ENCODE measurements around the gene YIPF3. TPM values are rescaled to one million over a fixed set of nuclear protein-coding genes. Genes with fewer than 3 reads are reported as not detected.
"Not testable (repeated sequence)": the region's sequence is repeated elsewhere in the genome, so short reads cannot be mapped to it uniquely, and the experiment has no call there.

The YIPF3 gene
- total RNA-seq, 6 experiments from 2014 or later = 58.9 to 70.0 (median 62.7) TPM

DNA sequence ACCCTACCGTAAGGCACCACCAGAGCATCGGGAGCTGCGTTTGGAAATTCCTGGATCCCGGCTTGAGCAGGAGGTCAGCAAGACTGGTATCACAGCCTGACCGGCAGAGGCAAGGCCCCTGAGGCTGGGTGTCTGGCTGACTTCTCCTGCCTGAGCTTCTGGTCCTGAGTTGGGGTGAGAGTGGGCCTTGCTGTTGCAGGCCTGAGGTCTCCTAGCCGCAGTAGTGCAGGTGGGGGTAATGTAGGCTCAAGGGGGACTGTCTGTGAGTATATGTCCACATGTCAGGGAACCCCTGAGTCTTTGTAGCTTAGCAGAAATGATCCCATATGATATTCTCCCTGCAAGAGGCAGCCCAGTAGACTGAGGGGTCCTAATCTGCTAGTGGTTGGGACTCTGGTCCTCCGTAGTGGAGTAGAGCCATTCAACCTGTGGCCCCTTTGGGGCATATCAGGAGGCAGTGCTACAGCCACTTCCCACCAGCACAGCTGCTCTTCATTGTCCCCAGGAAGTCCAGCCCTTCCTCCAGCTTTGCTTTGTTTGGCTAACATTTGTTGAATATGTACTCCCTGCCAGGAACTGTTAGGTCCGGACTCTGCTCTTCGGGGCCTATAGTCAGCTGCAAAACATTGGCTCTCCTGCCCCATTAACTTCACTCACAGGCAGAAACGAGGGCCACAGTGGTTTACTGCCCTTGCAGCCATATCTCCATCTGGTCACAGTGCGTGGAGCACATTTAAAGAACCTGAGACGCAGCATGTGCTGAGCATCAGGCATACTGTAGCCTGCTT lies 17.5 kb downstream of the YIPF3 start:
- intact Hi-C loops (cut with DNase I) = no loop called here
- no peaks in the 10 kb centered on the region for H3K27me3 ChIP-seq
- ATAC-seq (peak; percentile 74 to 93 (median 84)), DNase-seq (peak in 2 of 3 donors; percentile 55 to 78)
- TF ChIP-seq, protein P1, sequence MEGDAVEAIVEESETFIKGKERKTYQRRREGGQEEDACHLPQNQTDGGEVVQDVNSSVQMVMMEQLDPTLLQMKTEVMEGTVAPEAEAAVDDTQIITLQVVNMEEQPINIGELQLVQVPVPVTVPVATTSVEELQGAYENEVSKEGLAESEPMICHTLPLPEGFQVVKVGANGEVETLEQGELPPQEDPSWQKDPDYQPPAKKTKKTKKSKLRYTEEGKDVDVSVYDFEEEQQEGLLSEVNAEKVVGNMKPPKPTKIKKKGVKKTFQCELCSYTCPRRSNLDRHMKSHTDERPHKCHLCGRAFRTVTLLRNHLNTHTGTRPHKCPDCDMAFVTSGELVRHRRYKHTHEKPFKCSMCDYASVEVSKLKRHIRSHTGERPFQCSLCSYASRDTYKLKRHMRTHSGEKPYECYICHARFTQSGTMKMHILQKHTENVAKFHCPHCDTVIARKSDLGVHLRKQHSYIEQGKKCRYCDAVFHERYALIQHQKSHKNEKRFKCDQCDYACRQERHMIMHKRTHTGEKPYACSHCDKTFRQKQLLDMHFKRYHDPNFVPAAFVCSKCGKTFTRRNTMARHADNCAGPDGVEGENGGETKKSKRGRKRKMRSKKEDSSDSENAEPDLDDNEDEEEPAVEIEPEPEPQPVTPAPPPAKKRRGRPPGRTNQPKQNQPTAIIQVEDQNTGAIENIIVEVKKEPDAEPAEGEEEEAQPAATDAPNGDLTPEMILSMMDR (IDR thresholded peaks at IDR 0.05) = no peak
- no peak for TF ChIP-seq POLR2A (IDR thresholded peaks at IDR 0.05)
- H3K27ac ChIP-seq = peak overlapping the region in 2 of 3 donors; percentile 30 to 47
- peaks cover 0 to 14% (median 7%) of the 10 kb centered on the region in 4 donors for H3K4me1 ChIP-seq
- H3K9me3 ChIP-seq = no peaks in the 10 kb centered on the region
- peaks cover 0 to 47% (median 9%) of the 10 kb centered on the region in 4 donors for H3K36me3 ChIP-seq
- 50% methylated on average over 8 of the region's 12 CpGs for WGBS (ENCODE audit: insufficient coverage, low coverage, low lambda C conversion rate, missing lambda C conversion rate)
- H3K4me3 ChIP-seq = no peak overlapping the region

DNA sequence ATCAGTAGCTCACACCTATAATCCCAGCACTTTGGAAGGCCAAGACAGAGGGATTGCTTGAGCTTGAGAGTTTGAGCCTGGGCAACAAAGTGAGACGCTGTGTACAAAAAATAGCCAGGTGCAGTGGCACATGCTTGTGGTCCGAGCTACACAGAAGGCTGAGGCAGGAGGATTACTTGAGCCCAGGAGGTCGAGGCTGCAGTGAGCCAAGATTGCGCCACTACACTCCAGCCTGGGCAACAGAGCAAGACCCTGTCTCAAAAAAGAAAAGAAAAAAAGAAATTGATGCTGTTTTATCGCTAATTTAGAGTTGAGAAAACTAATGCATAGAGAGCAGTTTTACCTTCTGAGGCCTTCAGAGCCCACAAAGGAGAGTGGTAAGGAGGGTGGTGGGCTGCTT lies 18.4 kb downstream of the YIPF3 start:
- ATAC-seq; intact Hi-C loops (cut with DNase I); H3K27ac ChIP-seq; H3K9me3 ChIP-seq; DNase-seq; H3K4me3 ChIP-seq; H3K27me3 ChIP-seq: not testable (repeated sequence)
- H3K4me1 ChIP-seq = peaks cover 0 to 23% (median 11%) of the 10 kb centered on the region in 4 donors
- H3K36me3 ChIP-seq = peaks cover 0 to 39% (median 9%) of the 10 kb centered on the region in 4 donors
- 95% methylated on average over 4 of the region's 5 CpGs for WGBS (ENCODE audit: insufficient coverage, low coverage, low lambda C conversion rate, missing lambda C conversion rate)

DNA sequence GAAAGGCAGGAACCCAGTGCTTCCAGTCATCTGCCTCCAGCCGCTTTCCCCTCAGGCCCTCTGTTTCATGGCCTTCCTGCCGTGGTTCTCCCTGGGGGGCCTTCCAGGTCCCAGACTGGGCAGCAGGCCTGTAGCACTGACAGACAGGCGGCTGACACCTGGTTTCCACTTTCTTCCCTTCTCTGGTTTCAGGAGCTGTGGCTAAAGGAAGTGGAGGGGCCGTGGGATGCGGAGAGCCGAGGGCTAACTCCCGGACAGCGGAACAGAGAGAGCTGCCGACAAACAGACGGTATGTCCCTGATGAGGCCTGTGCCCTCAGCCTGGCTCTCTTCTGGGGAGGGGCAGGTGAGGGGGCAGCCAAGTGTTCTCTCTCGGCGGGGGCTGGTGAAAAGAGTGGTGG lies 19.0 kb downstream of the YIPF3 start:
- peaks cover 0 to 33% (median 9%) of the 10 kb centered on the region in 4 donors for H3K36me3 ChIP-seq
- H3K27ac ChIP-seq = no peak overlapping the region
- no peaks in the 10 kb centered on the region for H3K9me3 ChIP-seq
- no peak for ATAC-seq
- WGBS (ENCODE audit: insufficient coverage, low coverage, low lambda C conversion rate, missing lambda C conversion rate) = 93% methylated on average over 7 of the region's 12 CpGs
- H3K4me3 ChIP-seq = no peak overlapping the region
- no peak for DNase-seq
- H3K4me1 ChIP-seq = peaks cover 0 to 23% (median 11%) of the 10 kb centered on the region in 4 donors
- TF ChIP-seq POLR2A (IDR thresholded peaks at IDR 0.05) = no peak
- TF ChIP-seq, protein P1 (IDR thresholded peaks at IDR 0.05) = no peak
- no peaks in the 10 kb centered on the region for H3K27me3 ChIP-seq
- intact Hi-C loops (cut with DNase I) = no loop called here

DNA sequence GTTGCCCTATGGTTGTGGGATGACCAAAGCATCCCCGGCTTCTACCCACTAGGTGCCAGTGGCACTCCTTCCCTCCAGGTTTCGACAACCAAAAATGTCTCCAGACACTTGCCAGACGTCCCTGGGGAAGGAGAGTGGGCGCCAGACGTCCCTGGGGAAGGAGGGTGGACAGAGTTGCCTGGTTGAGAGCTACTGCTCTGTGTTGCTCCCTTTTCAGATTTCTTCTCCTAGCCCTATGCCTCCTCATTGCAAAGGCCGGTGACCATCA lies 19.7 kb downstream of the YIPF3 start:
- intact Hi-C loops (cut with DNase I) = no loop called here
- no peak overlapping the region for H3K27ac ChIP-seq
- DNase-seq (no peak), ATAC-seq (no peak)
- peaks cover 0 to 23% (median 11%) of the 10 kb centered on the region in 4 donors for H3K4me1 ChIP-seq
- H3K9me3 ChIP-seq = no peaks in the 10 kb centered on the region
- TF ChIP-seq, protein P1 (IDR thresholded peaks at IDR 0.05) = no peak
- no peak for TF ChIP-seq POLR2A (IDR thresholded peaks at IDR 0.05)
- 87% methylated on average over 4 of the region's 6 CpGs for WGBS (ENCODE audit: insufficient coverage, low coverage, low lambda C conversion rate, missing lambda C conversion rate)
- peaks cover 0 to 30% (median 5%) of the 10 kb centered on the region in 4 donors for H3K36me3 ChIP-seq
- no peak overlapping the region for H3K4me3 ChIP-seq
- no peaks in the 10 kb centered on the region for H3K27me3 ChIP-seq

DNA sequence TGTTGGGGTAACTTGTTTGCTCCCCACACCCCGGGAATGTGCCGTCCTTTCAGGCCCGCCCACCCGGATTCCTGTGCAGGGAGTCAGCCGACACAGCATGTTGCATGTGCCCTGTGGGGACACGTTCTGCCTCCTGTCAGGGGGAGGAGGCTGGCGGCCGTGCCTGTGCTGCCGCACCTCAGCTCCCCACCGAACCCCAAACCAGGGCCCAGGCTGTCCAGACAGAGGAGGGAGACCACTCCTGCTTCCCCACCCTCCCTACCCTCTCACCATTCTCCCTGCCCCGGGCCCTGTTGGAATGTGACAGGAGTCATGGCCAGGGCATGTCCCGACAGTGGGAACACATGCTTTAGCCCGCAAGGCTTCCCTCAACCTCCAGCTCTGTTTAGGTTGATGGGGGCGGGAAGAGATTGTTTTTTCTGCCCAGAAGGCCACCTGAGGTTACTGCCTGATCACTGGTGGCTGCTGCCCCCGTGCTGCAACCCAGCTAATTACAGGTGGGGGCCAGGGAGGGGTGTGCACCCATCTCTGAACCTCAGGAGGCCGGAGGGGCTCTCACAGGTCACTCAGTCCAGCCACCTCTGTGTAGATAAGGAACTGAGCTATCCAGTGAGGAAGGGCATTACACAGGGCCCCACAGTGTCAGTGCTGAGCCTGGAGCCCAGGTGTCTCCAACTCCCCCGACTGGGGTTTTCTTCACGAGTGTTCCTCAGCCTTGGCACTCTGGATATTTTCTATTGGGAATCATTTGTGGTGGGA lies 20.2 kb downstream of the YIPF3 start:
- intact Hi-C loops (cut with DNase I) = no loop called here
- Histone ChIP-seq H3K9me3 (no peaks in the 10 kb centered on the region), H3K4me1 (peaks cover 0 to 23% (median 11%) of the 10 kb centered on the region in 4 donors), H3K36me3 (peaks cover 0 to 30% (median 4%) of the 10 kb centered on the region in 4 donors), H3K4me3 (no peak overlapping the region), H3K27ac (no peak overlapping the region), H3K27me3 (no peaks in the 10 kb centered on the region)
- ATAC-seq (peak; percentile 12 to 45 (median 28)), DNase-seq (no peak)
- WGBS (ENCODE audit: insufficient coverage, low coverage, low lambda C conversion rate, missing lambda C conversion rate) = 40% methylated on average over 3 of the region's 18 CpGs
- TF ChIP-seq, protein P1 (IDR thresholded peaks at IDR 0.05) = peak; percentile 41 to 53 (median 44)
- TF ChIP-seq POLR2A (IDR thresholded peaks at IDR 0.05) = no peak
